SKM-1 treated with dmso at 0.1 percent for 144 hours (cell line): ENCODE results near the gene ZBTB8A.
"Not testable (repeated sequence)": the region's sequence is repeated elsewhere in the genome, so short reads cannot be mapped to it uniquely, and the experiment has no call there.

Experiments used
- DNase-seq: peaks from one replicate; lab custom pipeline; 2025; ENCODE audit not compliant: unreplicated experiment; lab: John Stamatoyannopoulos, UW

Gene ZBTB8A

GRCh38 chr1:32619701-32620485, 80.7 kb downstream of the ZBTB8A start:
- no peak for DNase-seq

GRCh38 chr1:32622205-32622604, 83.0 kb downstream of the ZBTB8A start:
- DNase-seq: no peak

- DNase-seq: no peak
These were observed 83.8 kb downstream of the ZBTB8A start for GRCh38 chr1:32622806-32623681.

DNA sequence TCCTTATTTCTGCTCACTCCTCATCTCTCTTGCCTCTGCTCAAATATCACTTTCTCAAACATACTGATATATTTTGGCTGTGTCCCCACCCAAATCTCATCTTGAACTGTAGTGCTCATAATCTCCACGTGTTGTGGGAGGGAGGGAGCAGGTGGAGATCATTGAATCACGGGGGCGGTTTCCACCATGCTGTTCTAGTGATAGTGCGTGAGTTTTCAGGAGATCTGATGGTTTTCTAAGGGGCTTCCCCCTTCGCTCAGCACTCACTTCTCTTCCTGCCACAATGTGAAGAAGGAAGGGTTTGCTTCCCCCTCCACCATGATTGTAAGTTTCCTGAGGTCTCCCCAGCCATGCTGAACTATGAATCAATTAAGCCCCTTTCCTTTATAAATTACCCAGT, 84.5 kb downstream of the ZBTB8A start:
- DNase-seq: no peak

- no peak for DNase-seq
These were observed 86.9 kb downstream of the ZBTB8A start for GRCh38 chr1:32626176-32626575.

DNA sequence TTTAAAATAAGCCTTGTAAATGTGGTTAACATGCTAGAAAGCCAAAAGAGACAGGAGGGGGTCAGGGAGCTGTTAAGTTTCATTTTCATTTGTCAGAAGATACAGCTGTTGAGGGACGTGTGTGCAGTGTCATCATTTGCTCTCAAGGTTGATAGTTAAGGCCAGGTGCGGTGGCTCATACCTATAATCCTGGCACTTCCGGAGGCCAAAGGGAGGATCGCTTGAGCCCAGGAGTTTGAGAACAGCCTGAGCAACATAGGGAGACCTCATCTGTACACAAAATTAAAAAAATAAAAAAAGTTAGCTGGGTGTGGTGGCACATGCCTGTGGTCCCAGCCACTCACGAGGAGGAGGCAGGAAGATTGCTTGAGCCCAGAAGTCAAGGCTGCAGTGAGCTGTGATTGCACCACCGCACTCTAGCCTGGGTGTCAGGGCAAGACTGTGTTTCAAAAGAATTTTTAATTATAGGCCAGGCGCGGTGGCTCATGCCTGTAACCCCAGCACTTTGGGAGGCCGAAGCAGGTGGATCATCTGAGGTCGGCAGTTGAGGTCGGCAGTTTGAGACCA, 88.5 kb downstream of the ZBTB8A start:
- DNase-seq: no peak

GRCh38 chr1:32630173-32630572, 90.9 kb downstream of the ZBTB8A start:
- DNase-seq: not testable (repeated sequence)

DNA sequence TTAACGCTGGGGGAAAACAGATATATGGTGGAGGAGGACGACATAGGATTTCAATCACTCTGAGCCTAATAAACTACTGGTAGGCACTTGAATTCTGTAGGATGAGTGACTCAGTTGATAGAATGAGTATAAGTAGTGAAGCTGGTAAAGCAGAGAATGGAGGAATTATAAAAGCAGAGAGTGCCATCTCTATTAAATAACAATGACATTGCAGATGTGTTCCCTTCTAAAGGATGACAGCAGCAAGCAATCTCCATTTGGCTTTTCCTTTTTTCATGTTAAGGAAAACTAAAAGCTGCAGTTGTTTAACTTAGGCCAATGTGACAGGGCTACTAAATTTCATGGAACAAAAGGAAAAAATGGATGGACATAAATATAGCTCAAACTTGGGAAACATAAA, 93.6 kb downstream of the ZBTB8A start:
- DNase-seq: no peak

DNA sequence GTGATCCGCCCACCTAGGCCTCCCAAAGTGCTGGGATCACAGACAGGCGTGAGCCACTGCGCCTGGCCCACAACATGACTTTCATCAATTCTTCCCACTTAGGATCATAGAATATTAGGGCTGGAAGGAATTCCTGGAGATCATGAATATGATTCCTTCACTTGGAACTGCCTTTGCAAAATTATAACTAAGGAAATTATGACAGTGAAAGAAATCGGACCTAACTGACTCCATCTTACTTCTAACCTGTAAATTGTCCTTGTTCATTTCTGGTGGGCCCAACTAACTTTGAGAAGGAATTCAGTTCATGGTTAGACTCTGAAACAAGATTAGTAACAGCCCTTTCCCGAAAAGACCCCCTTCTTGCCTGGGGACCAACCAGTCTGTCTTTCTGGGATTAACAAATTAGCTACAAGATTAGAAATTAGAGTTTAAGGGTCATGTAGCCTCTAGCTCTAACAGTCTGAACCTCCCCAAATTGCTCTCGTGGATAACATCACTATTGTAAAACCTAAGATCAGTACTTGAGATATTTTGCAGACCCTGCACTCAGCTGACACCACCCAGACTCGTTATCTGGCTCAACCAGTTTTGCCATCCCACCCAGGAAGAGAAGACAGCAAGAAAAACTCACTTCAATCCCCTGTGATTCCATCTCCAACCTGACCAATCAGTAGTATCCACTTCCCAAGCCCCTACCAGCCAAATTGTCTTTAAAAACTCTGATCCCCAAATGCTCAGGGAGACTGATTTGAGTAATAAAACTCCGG, 96.5 kb downstream of the ZBTB8A start:
- DNase-seq: no peak

DNA sequence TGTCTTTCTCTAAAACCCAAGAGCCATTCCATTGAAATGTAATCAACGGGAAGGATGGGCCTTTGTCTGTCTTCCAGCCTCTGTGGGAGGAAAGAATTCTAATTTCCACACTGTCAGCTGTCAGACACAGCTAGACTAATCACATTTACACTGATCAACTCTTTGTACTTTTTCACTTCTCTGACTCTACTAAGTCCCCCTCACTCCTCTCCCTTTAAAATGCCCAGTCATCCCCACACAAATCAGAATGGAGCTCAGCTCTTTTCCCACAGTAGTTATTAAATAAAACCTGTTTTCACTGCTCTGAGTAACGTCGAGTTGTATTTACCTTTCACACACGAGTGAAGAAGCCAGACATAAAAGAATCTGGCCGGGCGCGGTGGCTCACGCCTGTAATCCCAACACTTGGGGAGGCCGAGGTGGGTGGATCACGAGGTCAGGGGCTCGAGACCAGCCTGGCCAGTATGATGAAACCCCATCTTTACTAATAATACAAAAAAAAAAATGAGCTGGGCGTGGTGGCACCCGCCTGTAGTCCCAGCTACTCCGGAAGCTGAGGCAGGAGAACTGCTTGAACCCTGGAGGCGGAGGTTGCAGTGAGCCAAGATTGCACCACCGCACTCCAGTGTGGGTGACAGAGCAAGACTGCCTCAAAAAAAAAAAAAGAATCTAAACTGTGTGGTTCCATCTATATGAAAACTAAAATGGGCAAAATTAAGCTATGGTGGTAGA, 97.9 kb downstream of the ZBTB8A start:
- DNase-seq: no peak

- DNase-seq: no peak
These were observed 100.4 kb downstream of the ZBTB8A start for GRCh38 chr1:32639489-32640075.

- not testable (repeated sequence) for DNase-seq
These were observed 103.1 kb downstream of the ZBTB8A start for GRCh38 chr1:32642292-32642827.

DNA sequence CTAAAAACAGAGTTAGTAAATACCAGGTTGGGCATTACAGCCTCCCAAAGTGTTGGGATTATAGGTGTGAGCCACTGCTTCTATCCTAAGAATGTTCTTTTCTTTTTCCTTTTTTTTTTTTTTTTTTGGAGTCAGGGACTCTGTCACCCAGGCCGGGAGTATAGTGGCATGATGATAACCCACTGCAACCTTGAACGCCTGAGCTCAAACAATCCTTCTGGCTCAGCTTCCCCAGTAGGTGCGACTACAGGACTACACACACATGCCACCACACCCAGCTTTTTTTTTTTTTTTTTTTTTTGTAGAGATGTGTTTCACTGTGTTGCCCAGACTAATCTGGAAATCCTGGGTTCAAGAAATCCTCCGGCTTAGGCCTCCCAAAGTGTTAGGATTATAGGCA, 105.2 kb downstream of the ZBTB8A start:
- no peak for DNase-seq

DNA sequence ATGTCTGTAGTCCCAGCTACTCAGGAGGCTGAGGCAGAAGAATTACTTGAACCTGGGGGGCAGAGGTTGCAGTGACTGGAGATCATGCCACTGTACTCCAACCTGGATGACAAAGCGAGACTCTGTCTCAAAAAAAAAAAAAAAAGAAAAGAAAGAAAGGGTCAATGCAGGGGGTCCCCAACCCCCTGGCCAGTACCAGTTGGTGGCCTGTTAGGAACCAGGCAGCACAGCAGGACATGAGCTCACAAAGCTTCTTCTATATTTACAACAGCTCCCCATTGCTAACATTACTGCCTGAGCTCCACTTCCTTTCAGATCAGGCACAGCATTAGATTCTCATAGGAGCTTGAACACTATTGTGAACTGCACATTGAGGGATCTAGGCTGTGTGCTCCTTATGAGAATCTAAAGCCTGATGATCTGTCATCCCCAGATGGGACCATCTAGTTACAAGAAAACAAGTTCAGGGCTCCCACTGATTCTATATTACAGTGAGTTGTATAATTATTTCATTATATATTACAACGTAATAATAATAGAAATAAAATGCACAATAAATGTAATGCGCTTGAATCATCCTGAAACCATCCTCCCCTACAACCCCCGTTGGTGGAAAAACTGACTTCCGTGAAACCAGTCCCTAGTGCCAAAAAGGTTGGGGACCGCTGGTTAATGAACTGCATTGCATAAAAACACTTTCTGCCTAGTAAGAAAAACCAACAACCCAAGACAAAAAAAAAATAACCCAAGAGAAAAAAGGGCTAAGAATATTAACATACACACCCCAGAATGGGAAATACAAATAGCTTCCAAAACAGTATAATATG, 108.3 kb downstream of the ZBTB8A start:
- no peak for DNase-seq

DNA sequence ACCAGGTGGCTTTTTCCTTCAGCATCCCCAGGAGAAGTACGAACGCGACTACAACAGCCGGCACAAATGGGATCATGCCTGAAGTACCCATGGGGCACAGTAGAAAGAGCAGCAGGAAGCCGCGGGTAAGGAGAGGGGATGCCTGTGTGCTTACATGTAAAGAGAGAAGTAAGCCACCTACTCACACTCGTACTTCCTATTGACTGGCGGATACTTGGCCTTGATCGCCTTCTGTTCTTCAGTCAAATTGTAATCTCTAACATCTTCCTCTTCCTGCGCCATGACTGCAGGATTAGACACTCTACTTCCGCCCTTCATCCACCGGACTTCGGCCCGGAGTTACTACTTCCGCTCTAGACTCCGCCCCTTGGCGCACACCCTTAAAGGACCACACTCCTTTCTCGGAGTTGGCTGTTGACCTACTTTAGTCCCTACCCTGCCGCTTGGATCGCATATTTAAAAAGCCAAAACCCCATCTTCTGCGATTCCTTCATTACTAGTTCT, 111.1 kb downstream of the ZBTB8A start, which contains the start of gene ZBTB8OS:
ZBTB8OS (minus strand) TSS at position 303 of the 504 bp plus-strand sequence; CDS start at position 282, 21 bp downstream.
- peak; percentile 97 for DNase-seq

- DNase-seq: peak; percentile 97
These were observed 111.7 kb downstream of the ZBTB8A start, which contains the start of gene RBBP4 for GRCh38 chr1:32650752-32651460. RBBP4 (plus strand) TSS chr1:32651208; CDS start chr1:32651307, 99 bp downstream.

DNA sequence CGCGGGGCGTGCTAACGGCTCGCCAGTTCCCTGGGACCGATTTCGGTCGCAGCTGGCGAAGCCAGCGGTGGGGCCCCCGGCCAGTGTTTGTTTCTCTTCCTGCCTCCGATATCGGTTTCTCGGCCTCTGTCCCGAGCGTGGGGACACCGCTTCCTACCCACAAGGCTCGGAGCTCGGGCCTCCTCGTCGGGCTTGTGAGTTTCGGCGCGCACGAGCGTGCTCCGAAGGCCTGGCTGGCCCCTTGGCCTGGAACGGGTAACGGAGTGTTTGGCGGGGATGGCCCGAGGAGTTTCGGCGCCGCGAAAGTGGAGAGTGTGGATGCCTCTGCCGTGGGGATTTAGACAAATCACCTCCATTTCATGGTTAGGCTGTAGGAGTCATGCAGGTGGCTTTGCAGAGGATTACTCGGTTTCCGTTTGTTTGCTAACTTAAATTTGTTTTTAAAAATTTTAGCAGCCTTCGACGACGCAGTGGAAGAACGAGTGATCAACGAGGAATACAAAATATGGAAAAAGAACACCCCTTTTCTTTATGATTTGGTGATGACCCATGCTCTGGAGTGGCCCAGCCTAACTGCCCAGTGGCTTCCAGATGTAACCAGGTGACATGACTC, 112.3 kb downstream of the ZBTB8A start:
- no peak for DNase-seq
